HL-60 (cell line): Measurements from ENCODE around the gene CPT1B.

Experiments used
- GABPA ChIP-seq: IDR thresholded peaks from 2 replicates; pipeline ENCODE4 v1.6.1; 2012; ENCODE audit warnings: low read depth
- POLR2AphosphoS5 ChIP-seq: IDR thresholded peaks from 2 replicates; pipeline ENCODE4 v1.6.1; 2012; ENCODE audit warnings: low read depth
- TF ChIP-seq, protein P1 (sequence below): IDR thresholded peaks from one replicate; pipeline ENCODE4 v1.5.1; 2011; ENCODE audit warnings: low read length, control low read depth, inconsistent platforms; ENCODE audit not compliant: insufficient read depth
- TF ChIP-seq, protein P2 (sequence below): IDR thresholded peaks from 2 replicates; pipeline ENCODE4 v1.6.1; 2012; ENCODE audit warnings: low read depth; ENCODE audit not compliant: insufficient replicate concordance

DNA sequence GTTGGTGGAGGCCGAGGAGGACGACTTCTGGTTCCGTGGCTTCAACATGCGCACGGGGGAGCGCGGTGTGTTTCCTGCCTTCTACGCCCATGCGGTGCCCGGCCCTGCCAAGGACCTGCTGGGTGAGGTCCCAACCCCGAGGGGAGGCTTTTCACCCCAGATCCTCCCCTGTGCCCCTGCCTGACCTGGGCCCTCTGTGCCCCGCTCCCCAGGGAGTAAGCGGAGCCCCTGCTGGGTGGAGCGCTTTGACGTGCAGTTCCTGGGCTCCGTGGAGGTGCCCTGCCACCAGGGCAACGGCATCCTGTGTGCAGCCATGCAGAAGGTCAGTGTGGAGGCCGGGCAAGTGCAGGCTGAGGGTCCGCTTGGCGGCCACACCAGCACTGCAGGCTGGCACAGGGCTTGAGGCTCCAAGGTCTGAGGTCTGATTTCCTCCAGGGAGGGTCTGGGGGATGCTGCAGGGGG, 27.4 kb upstream of the CPT1B start:
- TF ChIP-seq, protein P1, sequence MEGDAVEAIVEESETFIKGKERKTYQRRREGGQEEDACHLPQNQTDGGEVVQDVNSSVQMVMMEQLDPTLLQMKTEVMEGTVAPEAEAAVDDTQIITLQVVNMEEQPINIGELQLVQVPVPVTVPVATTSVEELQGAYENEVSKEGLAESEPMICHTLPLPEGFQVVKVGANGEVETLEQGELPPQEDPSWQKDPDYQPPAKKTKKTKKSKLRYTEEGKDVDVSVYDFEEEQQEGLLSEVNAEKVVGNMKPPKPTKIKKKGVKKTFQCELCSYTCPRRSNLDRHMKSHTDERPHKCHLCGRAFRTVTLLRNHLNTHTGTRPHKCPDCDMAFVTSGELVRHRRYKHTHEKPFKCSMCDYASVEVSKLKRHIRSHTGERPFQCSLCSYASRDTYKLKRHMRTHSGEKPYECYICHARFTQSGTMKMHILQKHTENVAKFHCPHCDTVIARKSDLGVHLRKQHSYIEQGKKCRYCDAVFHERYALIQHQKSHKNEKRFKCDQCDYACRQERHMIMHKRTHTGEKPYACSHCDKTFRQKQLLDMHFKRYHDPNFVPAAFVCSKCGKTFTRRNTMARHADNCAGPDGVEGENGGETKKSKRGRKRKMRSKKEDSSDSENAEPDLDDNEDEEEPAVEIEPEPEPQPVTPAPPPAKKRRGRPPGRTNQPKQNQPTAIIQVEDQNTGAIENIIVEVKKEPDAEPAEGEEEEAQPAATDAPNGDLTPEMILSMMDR: no peak
- TF ChIP-seq, protein P2, sequence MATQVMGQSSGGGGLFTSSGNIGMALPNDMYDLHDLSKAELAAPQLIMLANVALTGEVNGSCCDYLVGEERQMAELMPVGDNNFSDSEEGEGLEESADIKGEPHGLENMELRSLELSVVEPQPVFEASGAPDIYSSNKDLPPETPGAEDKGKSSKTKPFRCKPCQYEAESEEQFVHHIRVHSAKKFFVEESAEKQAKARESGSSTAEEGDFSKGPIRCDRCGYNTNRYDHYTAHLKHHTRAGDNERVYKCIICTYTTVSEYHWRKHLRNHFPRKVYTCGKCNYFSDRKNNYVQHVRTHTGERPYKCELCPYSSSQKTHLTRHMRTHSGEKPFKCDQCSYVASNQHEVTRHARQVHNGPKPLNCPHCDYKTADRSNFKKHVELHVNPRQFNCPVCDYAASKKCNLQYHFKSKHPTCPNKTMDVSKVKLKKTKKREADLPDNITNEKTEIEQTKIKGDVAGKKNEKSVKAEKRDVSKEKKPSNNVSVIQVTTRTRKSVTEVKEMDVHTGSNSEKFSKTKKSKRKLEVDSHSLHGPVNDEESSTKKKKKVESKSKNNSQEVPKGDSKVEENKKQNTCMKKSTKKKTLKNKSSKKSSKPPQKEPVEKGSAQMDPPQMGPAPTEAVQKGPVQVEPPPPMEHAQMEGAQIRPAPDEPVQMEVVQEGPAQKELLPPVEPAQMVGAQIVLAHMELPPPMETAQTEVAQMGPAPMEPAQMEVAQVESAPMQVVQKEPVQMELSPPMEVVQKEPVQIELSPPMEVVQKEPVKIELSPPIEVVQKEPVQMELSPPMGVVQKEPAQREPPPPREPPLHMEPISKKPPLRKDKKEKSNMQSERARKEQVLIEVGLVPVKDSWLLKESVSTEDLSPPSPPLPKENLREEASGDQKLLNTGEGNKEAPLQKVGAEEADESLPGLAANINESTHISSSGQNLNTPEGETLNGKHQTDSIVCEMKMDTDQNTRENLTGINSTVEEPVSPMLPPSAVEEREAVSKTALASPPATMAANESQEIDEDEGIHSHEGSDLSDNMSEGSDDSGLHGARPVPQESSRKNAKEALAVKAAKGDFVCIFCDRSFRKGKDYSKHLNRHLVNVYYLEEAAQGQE: no peak
- TF ChIP-seq POLR2AphosphoS5 (no peak), GABPA (no peak)
